ENCODE measurements around the gene ANKRD60. TPM values are rescaled to one million over a fixed set of nuclear protein-coding genes. Genes with fewer than 3 reads are reported as not detected.

The ANKRD60 gene
- total RNA-seq, 1 experiment from 2014 or later: not detected

- no peak for TF ChIP-seq ZNF532 (CRISPR knock-in tag; IDR thresholded peaks at IDR 0.05; ENCODE audit: borderline replicate concordance)
- no peak for TF ChIP-seq NFATC4 (CRISPR knock-in tag; IDR thresholded peaks at IDR 0.05)
- no peak for TF ChIP-seq AR (CRISPR knock-in tag; IDR thresholded peaks at IDR 0.05)
- no peak for TF ChIP-seq ATF2 (CRISPR knock-in tag; IDR thresholded peaks at IDR 0.05; ENCODE audit: borderline replicate concordance, low read depth)
- TF ChIP-seq IRF1 (CRISPR knock-in tag; IDR thresholded peaks at IDR 0.05): no peak
- no peak for TF ChIP-seq TEAD4 (CRISPR knock-in tag; IDR thresholded peaks at IDR 0.05)
- no peak for TF ChIP-seq NFYB (CRISPR knock-in tag; conservative IDR thresholded peaks at IDR 0.05; ENCODE audit: low read depth)
- TF ChIP-seq RELA (CRISPR knock-in tag; IDR thresholded peaks at IDR 0.05; ENCODE audit: borderline replicate concordance): no peak
- TF ChIP-seq GABPB1 (CRISPR knock-in tag; IDR thresholded peaks at IDR 0.05): no peak
These were observed 48.7 kb upstream of the ANKRD60 start (continued) for GRCh38 chr20:58277107-58277506.

GRCh38 chr20:58274384-58274783 is 45.9 kb upstream of the ANKRD60 start:
- no peak for DNase-seq (ENCODE audit: low spot score)
- Mint-ChIP-seq H3K27ac (no peak overlapping the region), H3K4me1 (peaks cover 13% of the 10 kb centered on the region), H3K9me3 (peaks cover 20% of the 10 kb centered on the region), H3K4me3 (no peak overlapping the region), H3K36me3 (peaks cover 20% of the 10 kb centered on the region), H3K27me3 (ENCODE audit: low read depth) (no peaks in the 10 kb centered on the region)
- CTCF ChIA-PET: no interaction called here
- no peak for ATAC-seq
- POLR2A ChIA-PET: no interaction called here
- TF ChIP-seq SMAD4 (CRISPR knock-in tag; IDR thresholded peaks at IDR 0.05) (no peak), TEAD4 (CRISPR knock-in tag; IDR thresholded peaks at IDR 0.05) (no peak), ZNF425 (CRISPR knock-in tag; conservative IDR thresholded peaks at IDR 0.05) (no peak), ZNF138 (CRISPR knock-in tag; conservative IDR thresholded peaks at IDR 0.05) (no peak), ZNF219 (CRISPR knock-in tag; IDR thresholded peaks at IDR 0.05; ENCODE audit: borderline replicate concordance) (no peak), E2F5 (CRISPR knock-in tag; IDR thresholded peaks at IDR 0.05) (no peak), JUN (CRISPR knock-in tag; IDR thresholded peaks at IDR 0.05) (no peak), GTF2I (CRISPR knock-in tag; conservative IDR thresholded peaks at IDR 0.05) (no peak), STAT6 (CRISPR knock-in tag; conservative IDR thresholded peaks at IDR 0.05; ENCODE audit: low read depth) (no peak), EMX1 (CRISPR knock-in tag; IDR thresholded peaks at IDR 0.05) (no peak), ZSCAN18 (CRISPR knock-in tag; IDR thresholded peaks at IDR 0.05) (no peak), FOXJ3 (CRISPR knock-in tag; IDR thresholded peaks at IDR 0.05; ENCODE audit: borderline replicate concordance) (no peak), TP53 (CRISPR knock-in tag; IDR thresholded peaks at IDR 0.05) (no peak)

Data from WTC11 (cell line).